Prostate gland (tissue), 2 donors: ENCODE measurements around the gene MPPED1.

Experiments
- CTCF ChIP-seq, 4 experiments: fragments of 200-600 bp in 2 of 4; fragments of 450-650 bp in 2 of 4; sonication (generic) in 2 of 4; IDR thresholded peaks; 1 replicate in 3 of 4; 2 replicates in 1 of 4; pipeline ENCODE4 v1.5.1; 2016 to 2019; ENCODE audit warnings: antibody characterized with exemption in 4 of 4, mild to moderate bottlenecking in 2 of 4, moderate library complexity in 2 of 4
- POLR2AphosphoS5 ChIP-seq: sonication (generic); formaldehyde crosslinking; IDR thresholded peaks from one replicate; pipeline ENCODE4 v1.6.1; 2017; ENCODE audit warnings: antibody characterized with exemption

GRCh38 chr22:43441751-43442150 lies 29.9 kb downstream of the MPPED1 start:
- TF ChIP-seq CTCF (IDR thresholded peaks at IDR 0.05), result no peak
- TF ChIP-seq POLR2AphosphoS5, result no peak
